Naive B cell (primary cell): ENCODE measurements around the gene PI4KA. TPM values are rescaled to one million over a fixed set of nuclear protein-coding genes. Genes with fewer than 3 reads are reported as not detected.
"Not testable (repeated sequence)": the region's sequence is repeated elsewhere in the genome, so short reads cannot be mapped to it uniquely, and the experiment has no call there.

Experiments used
- ATAC-seq, 2 donors: fragments of 150-1000 bp; cut with Tn5 transposase; 2 replicates each; pipeline ENCODE4 v1.10.0; 2021; ENCODE audit warnings: low read depth in 2 of 2, mild to moderate bottlenecking in 2 of 2, moderate library complexity in 2 of 2
- DNase-seq: peaks from one replicate; pipeline ENCODE4 v3.0.0; 2022
- H3K27ac Mint-ChIP-seq, 6 donors: one replicate each; pipeline ENCODE4 v1.8.0; 2020 to 2022; ENCODE audit warnings: mild to moderate bottlenecking in 6 of 6, mixed read lengths in 6 of 6, moderate library complexity in 5 of 6, inconsistent platforms in 2 of 6
- H3K27me3 Mint-ChIP-seq, 3 donors: one replicate each; pipeline ENCODE4 v1.8.0; 2021 to 2022; ENCODE audit warnings: mixed read lengths in 3 of 3, mild to moderate bottlenecking in 1 of 3
- H3K36me3 Mint-ChIP-seq, 2 donors: one replicate each; pipeline ENCODE4 v1.8.0; 2020 to 2022; ENCODE audit warnings: mixed read lengths in 2 of 2, inconsistent platforms in 1 of 2, mild to moderate bottlenecking in 1 of 2
- H3K4me1 Mint-ChIP-seq, 3 donors: one replicate each; pipeline ENCODE4 v1.8.0; 2020 to 2022; ENCODE audit warnings: mixed read lengths in 3 of 3, inconsistent platforms in 1 of 3, mild to moderate bottlenecking in 1 of 3, moderate library complexity in 1 of 3
- H3K4me3 Mint-ChIP-seq, 8 donors: one replicate each; pipeline ENCODE4 v1.8.0; 2020 to 2022; ENCODE audit warnings: mild to moderate bottlenecking in 8 of 8, mixed read lengths in 8 of 8, moderate library complexity in 8 of 8, inconsistent platforms in 2 of 8
- H3K9me3 Mint-ChIP-seq, 7 donors: one replicate each; pipeline ENCODE4 v1.8.0; 2020 to 2022; ENCODE audit warnings: mixed read lengths in 7 of 7, mild to moderate bottlenecking in 5 of 7, inconsistent platforms in 2 of 7, moderate library complexity in 1 of 7
- polyA plus RNA-seq, 6 donors: library from polyadenylated mRNA; unstranded; fragments of 300-500 nt; fragmentation: Illumina TruSeq; gene quantifications; one replicate each; pipeline ENCODE4 v1.2.3, GENCODE V29; 2021; ENCODE audit warnings: low read depth in 6 of 6

Gene PI4KA
- polyA plus RNA-seq, 6 donors from 2014 or later: 25.6 to 68.3 (median 39.3) TPM

- peaks cover 10 to 23% of the 10 kb centered on the region in 2 donors for H3K36me3 Mint-ChIP-seq
- no peak for DNase-seq
- peaks cover 7 to 16% (median 11%) of the 10 kb centered on the region in 3 donors for H3K4me1 Mint-ChIP-seq
- no peak for ATAC-seq
- H3K27me3 Mint-ChIP-seq: no peaks in the 10 kb centered on the region
- H3K4me3 Mint-ChIP-seq: no peak overlapping the region
- no peak overlapping the region for H3K27ac Mint-ChIP-seq
- no peaks in the 10 kb centered on the region for H3K9me3 Mint-ChIP-seq
Measured at GRCh38 chr22:20725987-20726558, 132.5 kb downstream of the PI4KA start.

GRCh38 chr22:20724676-20725454, 133.7 kb downstream of the PI4KA start:
- Mint-ChIP-seq H3K9me3 (no peaks in the 10 kb centered on the region), H3K27ac (peak overlapping the region in 2 of 6 donors; percentile 69 to 70), H3K4me1 (peaks cover 11 to 28% (median 12%) of the 10 kb centered on the region in 3 donors), H3K36me3 (peaks cover 10 to 23% of the 10 kb centered on the region in 2 donors), H3K4me3 (no peak overlapping the region), H3K27me3 (no peaks in the 10 kb centered on the region)
- ATAC-seq: no peak
- DNase-seq: no peak

- ATAC-seq (peak; percentile 66 to 70), DNase-seq (peak; percentile 11)
- Mint-ChIP-seq H3K27me3 (no peaks in the 10 kb centered on the region), H3K4me3 (peak overlapping the region in 2 of 8 donors; percentile 3 to 47), H3K36me3 (peaks cover 0 to 14% of the 10 kb centered on the region in 2 donors), H3K4me1 (peaks cover 11 to 45% (median 18%) of the 10 kb centered on the region in 3 donors), H3K27ac (peak overlapping the region; percentile 0 to 95 (median 41)), H3K9me3 (no peaks in the 10 kb centered on the region)
Measured at GRCh38 chr22:20721409-20722218, 137.0 kb downstream of the PI4KA start.

- Mint-ChIP-seq H3K4me3 (no peak overlapping the region), H3K36me3 (peaks cover 0 to 8% of the 10 kb centered on the region in 2 donors), H3K27me3 (no peaks in the 10 kb centered on the region), H3K4me1 (peaks cover 11 to 45% (median 18%) of the 10 kb centered on the region in 3 donors), H3K27ac (peak overlapping the region in 3 of 6 donors; percentile 16 to 64 (median 39)), H3K9me3 (no peaks in the 10 kb centered on the region)
- ATAC-seq (no peak), DNase-seq (no peak)
Measured at GRCh38 chr22:20720692-20721408, 137.8 kb downstream of the PI4KA start.

GRCh38 chr22:20718727-20719126, 139.9 kb downstream of the PI4KA start:
- DNase-seq, ATAC-seq, H3K36me3 Mint-ChIP-seq, H3K4me3 Mint-ChIP-seq, H3K27me3 Mint-ChIP-seq, H3K9me3 Mint-ChIP-seq: not testable (repeated sequence)
- Mint-ChIP-seq H3K4me1 (peaks cover 11 to 45% (median 18%) of the 10 kb centered on the region in 3 donors), H3K27ac (peak overlapping the region in 3 of 6 donors; percentile 10 to 83 (median 39))

GRCh38 chr22:20717981-20718380, 140.6 kb downstream of the PI4KA start:
- DNase-seq, H3K27me3 Mint-ChIP-seq, H3K36me3 Mint-ChIP-seq, H3K9me3 Mint-ChIP-seq: not testable (repeated sequence)
- ATAC-seq: peak in 1 of 2 donors; percentile 10
- peak overlapping the region in 3 of 8 donors; percentile 6 to 70 (median 36) for H3K4me3 Mint-ChIP-seq
- H3K4me1 Mint-ChIP-seq: peaks cover 11 to 45% (median 18%) of the 10 kb centered on the region in 3 donors
- peak overlapping the region in 2 of 6 donors; percentile 11 to 26 for H3K27ac Mint-ChIP-seq

GRCh38 chr22:20717213-20717866, 141.3 kb downstream of the PI4KA start:
- Mint-ChIP-seq H3K4me3 (peak overlapping the region in 4 of 8 donors; percentile 22 to 72 (median 38)), H3K4me1 (peaks cover 11 to 42% (median 18%) of the 10 kb centered on the region in 3 donors), H3K27ac (peak overlapping the region in 4 of 6 donors; percentile 53 to 85 (median 70))
- H3K36me3 Mint-ChIP-seq, H3K9me3 Mint-ChIP-seq, H3K27me3 Mint-ChIP-seq: not testable (repeated sequence)
- DNase-seq (peak; percentile 18), ATAC-seq (peak; percentile 63 to 73)

GRCh38 chr22:20713116-20713515, 145.5 kb downstream of the PI4KA start:
- DNase-seq, ATAC-seq, H3K27me3 Mint-ChIP-seq, H3K27ac Mint-ChIP-seq, H3K4me3 Mint-ChIP-seq, H3K9me3 Mint-ChIP-seq, H3K36me3 Mint-ChIP-seq: not testable (repeated sequence)
- H3K4me1 Mint-ChIP-seq: peaks cover 0 to 10% (median 7%) of the 10 kb centered on the region in 3 donors

- not testable (repeated sequence) for ATAC-seq
Measured at GRCh38 chr22:20709966-20710365, 148.6 kb downstream of the PI4KA start.

GRCh38 chr22:20707549-20708118, 151.0 kb downstream of the PI4KA start:
- not testable (repeated sequence) for H3K27ac Mint-ChIP-seq, DNase-seq, H3K4me3 Mint-ChIP-seq, H3K36me3 Mint-ChIP-seq, H3K4me1 Mint-ChIP-seq, ATAC-seq, H3K27me3 Mint-ChIP-seq, H3K9me3 Mint-ChIP-seq

More at GRCh38 chr22:20709966-20710365, 148.6 kb downstream of the PI4KA start:
- H3K36me3 Mint-ChIP-seq, H3K9me3 Mint-ChIP-seq, H3K27me3 Mint-ChIP-seq, DNase-seq, H3K4me1 Mint-ChIP-seq, H3K27ac Mint-ChIP-seq: not testable (repeated sequence)
- H3K4me3 Mint-ChIP-seq: peak overlapping the region in 1 of 8 donors; percentile 76

GRCh38 chr22:20703816-20704609, 154.6 kb downstream of the PI4KA start:
- peak overlapping the region in 2 of 6 donors; percentile 52 to 57 for H3K27ac Mint-ChIP-seq
- H3K4me3 Mint-ChIP-seq: peak overlapping the region; percentile 58 to 99 (median 80)
- not testable (repeated sequence) for H3K27me3 Mint-ChIP-seq, DNase-seq, H3K4me1 Mint-ChIP-seq, ATAC-seq, H3K9me3 Mint-ChIP-seq, H3K36me3 Mint-ChIP-seq
